ENCODE results near the gene OTOF.

The OTOF gene

GRCh38 chr2:26522325-26522724 lies 44.4 kb upstream of the OTOF start:
- TF ChIP-seq FOXP2 (optimal IDR thresholded peaks at IDR 0.05; ENCODE audit: borderline replicate concordance, extremely low read depth, extremely low read length, insufficient read depth) (no peak), TAF1 (IDR thresholded peaks at IDR 0.05; ENCODE audit: borderline replicate concordance, insufficient read depth, low read length) (no peak), SIN3A (IDR thresholded peaks at IDR 0.05; ENCODE audit: borderline replicate concordance, insufficient read depth, low read length) (no peak), REST (IDR thresholded peaks at IDR 0.05; ENCODE audit: insufficient read depth in 1 of 2, low read depth in 2 of 2, low read length in 2 of 2) (no peak), POLR2AphosphoS5 (IDR thresholded peaks at IDR 0.05; ENCODE audit: low read depth, low read length) (no peak)

DNA sequence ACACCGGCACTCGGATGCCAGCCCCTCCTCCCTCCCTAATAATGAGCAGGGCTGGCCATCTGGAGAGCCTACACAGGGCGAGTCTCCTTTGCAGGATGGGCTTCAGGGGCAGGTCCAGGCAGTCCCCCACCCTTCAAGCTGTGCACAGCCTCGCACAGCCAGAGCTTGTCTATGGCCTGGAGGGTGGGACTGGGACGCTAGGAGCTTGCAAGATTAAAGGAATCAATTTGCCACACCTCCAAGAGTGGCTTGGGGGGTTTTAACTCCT lies 43.9 kb upstream of the OTOF start:
- TF ChIP-seq FOXP2 (optimal IDR thresholded peaks at IDR 0.05; ENCODE audit: borderline replicate concordance, extremely low read depth, extremely low read length, insufficient read depth): no peak
- no peak for TF ChIP-seq TAF1 (IDR thresholded peaks at IDR 0.05; ENCODE audit: borderline replicate concordance, insufficient read depth, low read length)
- TF ChIP-seq POLR2AphosphoS5 (IDR thresholded peaks at IDR 0.05; ENCODE audit: low read depth, low read length): no peak
- no peak for TF ChIP-seq SIN3A (IDR thresholded peaks at IDR 0.05; ENCODE audit: borderline replicate concordance, insufficient read depth, low read length)
- TF ChIP-seq REST (IDR thresholded peaks at IDR 0.05; ENCODE audit: insufficient read depth in 1 of 2, low read depth in 2 of 2, low read length in 2 of 2): no peak

DNA sequence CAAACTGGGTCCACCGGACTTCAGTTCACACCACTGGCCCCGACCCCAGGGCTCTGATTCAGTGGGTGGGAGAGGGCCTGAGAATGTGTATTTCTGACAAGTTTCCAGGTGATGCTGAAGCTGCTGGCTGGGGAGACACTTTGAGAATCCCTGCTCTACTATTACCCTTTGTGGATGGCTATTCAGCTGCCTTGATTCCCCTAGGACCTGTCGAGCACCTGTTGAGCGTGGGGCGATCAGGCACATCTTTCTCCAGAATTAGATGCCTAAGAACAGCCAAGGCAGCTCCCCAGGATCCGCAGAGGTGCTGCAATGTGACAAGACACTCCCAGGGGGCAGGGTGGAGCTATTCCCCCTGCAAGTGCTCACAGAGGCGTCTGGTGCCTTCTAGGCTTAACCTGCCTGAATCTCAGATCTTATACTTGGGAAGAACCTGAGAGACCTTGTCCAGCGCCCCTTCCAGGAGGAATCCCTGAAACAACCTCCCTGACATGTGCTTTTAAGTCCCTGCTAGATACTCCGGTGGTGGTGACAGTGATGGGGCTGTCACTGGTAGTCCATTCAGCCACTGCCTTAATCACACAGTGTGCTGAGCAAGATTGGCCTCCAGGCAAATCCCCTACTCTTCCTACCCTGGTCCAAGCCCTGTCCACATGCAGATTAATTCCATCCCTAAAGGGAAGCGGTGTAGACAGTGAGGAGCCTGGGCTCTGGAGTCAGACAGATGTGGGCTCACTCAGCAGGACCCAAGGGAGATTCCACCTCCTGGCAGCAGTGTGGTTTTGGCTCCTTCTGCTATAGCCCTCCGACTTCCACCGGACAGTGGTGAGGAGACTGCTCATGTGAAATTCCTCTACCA lies 43.4 kb upstream of the OTOF start:
- TF ChIP-seq SIN3A (IDR thresholded peaks at IDR 0.05; ENCODE audit: borderline replicate concordance, insufficient read depth, low read length) (no peak), REST (IDR thresholded peaks at IDR 0.05; ENCODE audit: insufficient read depth in 1 of 2, low read depth in 2 of 2, low read length in 2 of 2) (no peak), POLR2AphosphoS5 (IDR thresholded peaks at IDR 0.05; ENCODE audit: low read depth, low read length) (no peak), FOXP2 (optimal IDR thresholded peaks at IDR 0.05; ENCODE audit: borderline replicate concordance, extremely low read depth, extremely low read length, insufficient read depth) (no peak), TAF1 (IDR thresholded peaks at IDR 0.05; ENCODE audit: borderline replicate concordance, insufficient read depth, low read length) (no peak)

DNA sequence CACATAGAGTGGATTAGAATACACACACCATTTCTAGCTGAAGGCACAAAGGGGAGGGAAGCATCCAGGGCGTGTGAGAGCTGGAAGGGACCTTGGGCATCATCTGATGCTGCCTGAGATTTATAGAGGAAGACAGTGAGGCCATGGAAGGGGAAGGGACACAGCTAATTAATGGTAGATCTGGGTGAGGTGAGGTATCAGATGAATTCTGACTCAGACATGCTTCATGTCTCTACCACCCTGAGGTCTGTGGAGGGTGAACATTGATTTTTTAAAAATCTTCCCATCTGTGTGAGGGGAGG lies 42.2 kb upstream of the OTOF start:
- TF ChIP-seq REST (IDR thresholded peaks at IDR 0.05; ENCODE audit: insufficient read depth in 1 of 2, low read depth in 2 of 2, low read length in 2 of 2) (no peak), POLR2AphosphoS5 (IDR thresholded peaks at IDR 0.05; ENCODE audit: low read depth, low read length) (no peak), TAF1 (IDR thresholded peaks at IDR 0.05; ENCODE audit: borderline replicate concordance, insufficient read depth, low read length) (no peak), SIN3A (IDR thresholded peaks at IDR 0.05; ENCODE audit: borderline replicate concordance, insufficient read depth, low read length) (no peak), FOXP2 (optimal IDR thresholded peaks at IDR 0.05; ENCODE audit: borderline replicate concordance, extremely low read depth, extremely low read length, insufficient read depth) (no peak)

Measured in PFSK-1 (cell line).